Trophoblast cell (in vitro differentiated cells and primary cell): ENCODE results near the gene MTM1.

ENCODE experiments used
- DNase-seq, 2 donors: peaks; one replicate each; pipeline ENCODE4 v3.0.0-alpha.2; 2016
- H2AFZ ChIP-seq: 2 replicates; pipeline ENCODE4 v1.6.1; 2013; ENCODE audit warnings: low read length, moderate library complexity, mild to moderate bottlenecking; ENCODE audit not compliant: insufficient read depth, poor library complexity
- H2AK5ac ChIP-seq: 2 replicates; pipeline ENCODE4 v1.6.1; 2013; ENCODE audit warnings: mild to moderate bottlenecking, low read length
- H2BK120ac ChIP-seq: 2 replicates; pipeline ENCODE4 v1.6.1; 2013; ENCODE audit warnings: low read length, mild to moderate bottlenecking, moderate library complexity; ENCODE audit not compliant: insufficient read depth, poor library complexity
- H2BK12ac ChIP-seq: 2 replicates; pipeline ENCODE4 v1.6.1; 2013; ENCODE audit warnings: mild to moderate bottlenecking, low read length, moderate library complexity
- H2BK5ac ChIP-seq: 2 replicates; pipeline ENCODE4 v1.6.1; 2013; ENCODE audit warnings: low read length, low read depth, moderate library complexity, mild to moderate bottlenecking; ENCODE audit not compliant: poor library complexity
- H3K14ac ChIP-seq: 2 replicates; pipeline ENCODE4 v1.6.1; 2013; ENCODE audit warnings: mild to moderate bottlenecking, low read length
- H3K18ac ChIP-seq: 2 replicates; pipeline ENCODE4 v1.6.1; 2013; ENCODE audit warnings: mild to moderate bottlenecking, low read length
- H3K23ac ChIP-seq: 2 replicates; pipeline ENCODE4 v1.6.1; 2013; ENCODE audit warnings: low read length
- H3K27ac ChIP-seq: 2 replicates; pipeline ENCODE4 v1.5.1; 2013; ENCODE audit warnings: low read depth, mild to moderate bottlenecking, inconsistent platforms, low read length, moderate library complexity
- H3K27me3 ChIP-seq: 2 replicates; pipeline ENCODE4 v1.6.1; 2013; ENCODE audit warnings: inconsistent platforms, mild to moderate bottlenecking, low read length, moderate library complexity; ENCODE audit not compliant: insufficient read depth
- H3K36me3 ChIP-seq, 2 experiments: 1 replicate in 1 of 2; 2 replicates in 1 of 2; pipeline ENCODE4 v1.6.1; 2013; ENCODE audit warnings: low read length in 2 of 2, mild to moderate bottlenecking in 2 of 2, moderate library complexity in 1 of 2; ENCODE audit not compliant: insufficient read depth in 2 of 2, control insufficient read depth in 1 of 2
- H3K4ac ChIP-seq: 2 replicates; pipeline ENCODE4 v1.6.1; 2013; ENCODE audit warnings: low read depth, mild to moderate bottlenecking, low read length, moderate library complexity
- H3K4me1 ChIP-seq, 2 experiments: 1 replicate in 1 of 2; 2 replicates in 1 of 2; pipeline ENCODE4 v1.6.1; 2013; ENCODE audit warnings: low read length in 2 of 2, mild to moderate bottlenecking in 2 of 2, moderate library complexity in 1 of 2; ENCODE audit not compliant: insufficient read depth in 2 of 2, control insufficient read depth in 1 of 2
- H3K4me2 ChIP-seq: 2 replicates; pipeline ENCODE4 v1.6.1; 2013; ENCODE audit warnings: inconsistent platforms, mild to moderate bottlenecking, low read length, moderate library complexity
- H3K4me3 ChIP-seq: 2 replicates; pipeline ENCODE4 v1.5.1; 2013; ENCODE audit warnings: mild to moderate bottlenecking, low read depth, low read length, inconsistent platforms
- H3K79me1 ChIP-seq: one replicate; pipeline ENCODE4 v1.6.1; 2013; ENCODE audit warnings: low read length
- H3K79me2 ChIP-seq: 2 replicates; pipeline ENCODE4 v1.6.1; 2013; ENCODE audit warnings: low read length, mild to moderate bottlenecking; ENCODE audit not compliant: control insufficient read depth, insufficient read depth, poor library complexity
- H3K9ac ChIP-seq: 2 replicates; pipeline ENCODE4 v1.6.1; 2013; ENCODE audit warnings: mild to moderate bottlenecking, low read length
- H3K9me3 ChIP-seq: 2 replicates; pipeline ENCODE4 v1.6.1; 2013; ENCODE audit warnings: low read depth, mild to moderate bottlenecking, control low read depth, inconsistent platforms, low read length; ENCODE audit not compliant: insufficient read depth
- H4K12ac ChIP-seq: 2 replicates; pipeline ENCODE4 v1.6.1; 2013; ENCODE audit warnings: low read depth, mild to moderate bottlenecking, low read length, moderate library complexity
- H4K8ac ChIP-seq: 2 replicates; pipeline ENCODE4 v1.6.1; 2013; ENCODE audit warnings: low read depth, mild to moderate bottlenecking, low read length, moderate library complexity
- H4K91ac ChIP-seq: one replicate; pipeline ENCODE4 v1.6.1; 2013; ENCODE audit warnings: low read depth, mild to moderate bottlenecking, low read length, moderate library complexity
- WGBS: extraction: QIAGEN DNeasy Blood & Tissue Kit; methylation state at CpG from one replicate; pipeline ENCODE4 v1.1.7; 2013; ENCODE audit warnings: missing lambda C conversion rate; ENCODE audit not compliant: insufficient read length, insufficient coverage; ENCODE audit errors: extremely low coverage; 5-methylcytosine and 5-hydroxymethylcytosine counted together

MTM1 gene

GRCh38 chrX:150635952-150636351 lies 67.5 kb downstream of the MTM1 start:
- Histone ChIP-seq H3K14ac (no peak overlapping the region), H4K8ac (no peak overlapping the region), H2BK120ac (no peak overlapping the region), H2AK5ac (no peak overlapping the region), H3K18ac (no peak overlapping the region), H3K79me1 (no peaks in the 10 kb centered on the region), H3K27me3 (no peaks in the 10 kb centered on the region), H3K4ac (no peak overlapping the region), H3K79me2 (no peaks in the 10 kb centered on the region), H2BK5ac (no peak overlapping the region), H3K4me2 (no peak overlapping the region), H3K4me1 (no peaks in the 10 kb centered on the region), H3K9ac (no peak overlapping the region), H3K9me3 (no peaks in the 10 kb centered on the region), H2AFZ (no peak overlapping the region), H3K23ac (no peak overlapping the region), H3K4me3 (no peak overlapping the region), H4K12ac (no peak overlapping the region), H3K36me3 (peaks cover 1 to 2% of the 10 kb centered on the region in 2 experiments), H3K27ac (no peak overlapping the region), H2BK12ac (no peak overlapping the region), H4K91ac (no peak overlapping the region)
- no CpG with 5 or more reads among the region's 3 CpGs for WGBS
- peak in 1 of 2 donors; percentile 70 for DNase-seq

- Histone ChIP-seq H3K14ac (no peak overlapping the region), H3K4me1 (no peaks in the 10 kb centered on the region), H3K9me3 (no peaks in the 10 kb centered on the region), H4K12ac (no peak overlapping the region), H4K8ac (no peak overlapping the region), H3K79me2 (no peaks in the 10 kb centered on the region), H2AFZ (no peak overlapping the region), H3K4ac (no peak overlapping the region), H3K79me1 (no peaks in the 10 kb centered on the region), H3K36me3 (peaks cover 2 to 4% of the 10 kb centered on the region in 2 experiments), H3K18ac (no peak overlapping the region), H3K4me2 (no peak overlapping the region), H3K27me3 (no peaks in the 10 kb centered on the region), H3K27ac (no peak overlapping the region), H3K23ac (no peak overlapping the region), H2BK120ac (no peak overlapping the region), H3K9ac (no peak overlapping the region), H2BK12ac (no peak overlapping the region), H3K4me3 (no peak overlapping the region), H2BK5ac (no peak overlapping the region), H2AK5ac (no peak overlapping the region), H4K91ac (no peak overlapping the region)
- no CpG with 5 or more reads among the region's 3 CpGs for WGBS
- no peak for DNase-seq
Measured at GRCh38 chrX:150642423-150642822, 74.0 kb downstream of the MTM1 start.

- Histone ChIP-seq H2AFZ (no peak overlapping the region), H3K4me2 (no peak overlapping the region), H2AK5ac (no peak overlapping the region), H3K79me1 (no peaks in the 10 kb centered on the region), H4K12ac (no peak overlapping the region), H3K9ac (no peak overlapping the region), H3K4me1 (no peaks in the 10 kb centered on the region), H2BK5ac (no peak overlapping the region), H3K23ac (no peak overlapping the region), H4K91ac (no peak overlapping the region), H4K8ac (no peak overlapping the region), H2BK120ac (no peak overlapping the region), H3K27ac (no peak overlapping the region), H2BK12ac (no peak overlapping the region), H3K9me3 (no peaks in the 10 kb centered on the region), H3K14ac (no peak overlapping the region), H3K79me2 (no peaks in the 10 kb centered on the region), H3K27me3 (no peaks in the 10 kb centered on the region), H3K4ac (no peak overlapping the region), H3K36me3 (peaks cover 0 to 4% of the 10 kb centered on the region in 2 experiments), H3K4me3 (no peak overlapping the region), H3K18ac (no peak overlapping the region)
- DNase-seq = no peak
- no CpG with 5 or more reads among the region's 1 CpG for WGBS
Measured at GRCh38 chrX:150643271-150643670, 74.8 kb downstream of the MTM1 start.

GRCh38 chrX:150643958-150644357 lies 75.5 kb downstream of the MTM1 start:
- no peak overlapping the region for H2BK120ac ChIP-seq
- H3K4me1 ChIP-seq = no peaks in the 10 kb centered on the region
- H3K79me2 ChIP-seq = no peaks in the 10 kb centered on the region
- no peaks in the 10 kb centered on the region for H3K9me3 ChIP-seq
- no peak overlapping the region for H3K9ac ChIP-seq
- H3K4ac ChIP-seq = no peak overlapping the region
- no peak overlapping the region for H3K4me3 ChIP-seq
- H2AFZ ChIP-seq = no peak overlapping the region
- no peaks in the 10 kb centered on the region for H3K79me1 ChIP-seq
- no peak overlapping the region for H3K4me2 ChIP-seq
- no peak overlapping the region for H3K14ac ChIP-seq
- no peak overlapping the region for H2AK5ac ChIP-seq
- H3K36me3 ChIP-seq = peaks cover 0 to 4% of the 10 kb centered on the region in 2 experiments
- no peaks in the 10 kb centered on the region for H3K27me3 ChIP-seq
- H3K18ac ChIP-seq = no peak overlapping the region
- no peak overlapping the region for H3K23ac ChIP-seq
- no peak overlapping the region for H2BK5ac ChIP-seq
- no peak overlapping the region for H3K27ac ChIP-seq
- H2BK12ac ChIP-seq = no peak overlapping the region
- no peak for DNase-seq
- no peak overlapping the region for H4K91ac ChIP-seq
- H4K8ac ChIP-seq = no peak overlapping the region
- H4K12ac ChIP-seq = no peak overlapping the region
- WGBS = no CpG with 5 or more reads among the region's 2 CpGs
